K562 (cell line): ENCODE data around the gene KRT39. TPM values are rescaled to one million over a fixed set of nuclear protein-coding genes. Genes with fewer than 3 reads are reported as not detected.

ENCODE experiments used
- ATAC-seq: fragments of 200-7000 bp; cut with Tn5 transposase; 3 replicates; pipeline ENCODE4 v1.9.1; 2020; ENCODE audit warnings: moderate library complexity
- BruUV-seq: library from RNA; stranded (reverse); fragments of 400-500 nt; replicated peaks from 2 replicates; lab custom pipeline; 2021; lab: Mats Ljungman, UMichigan
- CTCF ChIA-PET: fragments of 300-600 bp; formaldehyde crosslinking; extraction: SDS; loops from one replicate; lab custom pipeline; 2021; ENCODE audit warnings: low intra/inter-chr PET ratio; lab: Yijun Ruan, JAX
- POLR2A ChIA-PET: fragments of 300-600, 350-650 bp; sonication (Branson Sonifier 250); formaldehyde crosslinking; extraction: SDS; loops from one replicate; lab custom pipeline; 2021; ENCODE audit warnings: antibody characterized with exemption, inconsistent platforms; lab: Yijun Ruan, JAX
- DNase-seq, 4 experiments: peaks; one replicate each; pipeline versions ENCODE4 v3.0.0 to v3.0.0-alpha.2; 2011 to 2018; ENCODE audit warnings: low spot score in 3 of 4, mixed read lengths in 3 of 4; ENCODE audit errors: extremely low read depth in 1 of 4
- FAIRE-seq: peaks from 2 replicates; lab custom pipeline; 2011; peaks lifted over from hg19 to GRCh38; lab: Jason Lieb, UNC
- H2AFZ ChIP-seq: 2 replicates; pipeline ENCODE4 v1.6.0; 2011; ENCODE audit warnings: low read depth, low read length, control low read depth, inconsistent platforms
- H3K27ac ChIP-seq: fragments of 200-600 bp; 3 replicates; pipeline ENCODE4 v1.8.0; 2011; ENCODE audit warnings: low read depth, mild to moderate bottlenecking, control low read depth, inconsistent platforms, low read length, moderate library complexity, mixed read lengths; ENCODE audit errors: extremely low read depth
- H3K27me3 ChIP-seq, 2 experiments: fragments of 300-600 bp in 1 of 2; 2 replicates in 1 of 2; 3 replicates in 1 of 2; pipeline versions ENCODE4 v1.6.0 to v1.8.0; 2011; ENCODE audit warnings: inconsistent platforms in 2 of 2, low read length in 2 of 2, mild to moderate bottlenecking in 1 of 2, mixed read lengths in 1 of 2, moderate library complexity in 1 of 2; ENCODE audit not compliant: control insufficient read depth in 2 of 2, insufficient read depth in 2 of 2
- H3K36me3 ChIP-seq: fragments of 300-600 bp; 3 replicates; pipeline ENCODE4 v1.8.0; 2011; ENCODE audit warnings: mild to moderate bottlenecking, low read length, inconsistent platforms; ENCODE audit not compliant: control insufficient read depth, insufficient read depth
- H3K4me1 ChIP-seq, 2 experiments: fragments of 200-600 bp in 1 of 2; replicated peaks in 1 of 2; 2 replicates in 1 of 2; 3 replicates in 1 of 2; pipeline versions ENCODE4 v1.5.1 to v1.8.0; 2011; ENCODE audit warnings: inconsistent platforms in 2 of 2, low read length in 2 of 2, mild to moderate bottlenecking in 1 of 2, mixed read lengths in 1 of 2, moderate library complexity in 1 of 2; ENCODE audit not compliant: control insufficient read depth in 2 of 2, insufficient read depth in 2 of 2
- H3K4me2 ChIP-seq: 2 replicates; pipeline ENCODE4 v1.6.1; 2011; ENCODE audit warnings: low read length, control low read depth, inconsistent platforms, mixed read lengths; ENCODE audit not compliant: insufficient read depth
- H3K4me3 ChIP-seq: fragments of 200-600 bp; sonication (generic), shearing (Covaris generic); 2 replicates; pipeline ENCODE4 v1.5.1; 2016; ENCODE audit warnings: control low read depth, inconsistent platforms
- H3K79me2 ChIP-seq: fragments of 200-600 bp; 3 replicates; pipeline ENCODE4 v1.8.0; 2011; ENCODE audit warnings: low read length, inconsistent platforms; ENCODE audit not compliant: control insufficient read depth, insufficient read depth
- H3K9ac ChIP-seq, 2 experiments: 2 replicates each; pipeline versions ENCODE4 v1.6.0 to v1.6.1; 2011; ENCODE audit warnings: low read depth in 2 of 2, low read length in 2 of 2, control low read depth in 1 of 2, inconsistent platforms in 1 of 2, mild to moderate bottlenecking in 1 of 2, mixed read lengths in 1 of 2; ENCODE audit not compliant: insufficient read depth in 1 of 2
- H3K9me1 ChIP-seq: one replicate; pipeline ENCODE4 v1.6.0; 2011; ENCODE audit warnings: inconsistent platforms, mild to moderate bottlenecking, low read length, moderate library complexity; ENCODE audit not compliant: control insufficient read depth, insufficient read depth
- H3K9me3 ChIP-seq: replicated peaks from 2 replicates; pipeline ENCODE4 v1.5.1; 2011; ENCODE audit warnings: low read depth, low read length, inconsistent platforms; ENCODE audit not compliant: control insufficient read depth, insufficient read depth
- H4K20me1 ChIP-seq: replicated peaks from 2 replicates; pipeline ENCODE4 v1.6.1; 2011; ENCODE audit warnings: low read length, inconsistent platforms, mixed read lengths; ENCODE audit not compliant: control insufficient read depth, insufficient read depth
- E2F6 ChIP-seq, 2 experiments: IDR thresholded peaks; 2 replicates each; pipeline ENCODE4 v1.6.1; 2011; ENCODE audit warnings: borderline replicate concordance in 1 of 2, control low read depth in 1 of 2, low read depth in 1 of 2, low read length in 1 of 2, mild to moderate bottlenecking in 1 of 2, mixed read lengths in 1 of 2, moderate library complexity in 1 of 2; ENCODE audit not compliant: insufficient read depth in 1 of 2, insufficient read length in 1 of 2, poor library complexity in 1 of 2, severe bottlenecking in 1 of 2; ENCODE audit errors: extremely low read depth in 1 of 2
- EP400 ChIP-seq: fragments of 450-650 bp; IDR thresholded peaks from 2 replicates; pipeline ENCODE4 v1.6.1; 2017; ENCODE audit warnings: antibody characterized with exemption, mild to moderate bottlenecking, moderate library complexity
- EWSR1 ChIP-seq: fragments of 450-650 bp; IDR thresholded peaks from 2 replicates; pipeline ENCODE4 v1.6.1; 2018; ENCODE audit warnings: borderline replicate concordance, mild to moderate bottlenecking, low read depth, moderate library complexity; ENCODE audit not compliant: partially characterized antibody
- PTBP1 ChIP-seq: fragments of 200-400 bp; formaldehyde crosslinking; IDR thresholded peaks from 2 replicates; pipeline ENCODE4 v1.6.1; 2017; ENCODE audit warnings: low read depth, low read length
- SMAD1 ChIP-seq: fragments of 150-350 bp; IDR thresholded peaks from 2 replicates; pipeline ENCODE4 v1.6.1; 2014; ENCODE audit warnings: low read length, low read depth; ENCODE audit not compliant: partially characterized antibody
- TRIM24 ChIP-seq, 2 experiments: fragments of 450-650 bp; IDR thresholded peaks; 2 replicates each; pipeline ENCODE4 v1.6.1; 2016
- VEZF1 ChIP-seq: fragments of 200-800 bp; sonication (Bioruptor generic); IDR thresholded peaks from 2 replicates; pipeline ENCODE4 v1.6.1; 2017; ENCODE audit warnings: missing genetic modification characterization, missing compliant biosample characterization
- ZNF24 ChIP-seq: fragments of 450-650 bp; IDR thresholded peaks from 2 replicates; pipeline ENCODE4 v1.6.1; 2016
- ZNF655 ChIP-seq: fragments of 250-450 bp; sonication (Bioruptor Pico); IDR thresholded peaks from 2 replicates; pipeline ENCODE4 v1.5.0; 2021
- ZZZ3 ChIP-seq: fragments of 450-650 bp; IDR thresholded peaks from 2 replicates; pipeline ENCODE4 v1.6.1; 2016; ENCODE audit warnings: antibody characterized with exemption, mild to moderate bottlenecking, moderate library complexity
- WGBS: fragments of 100-300 bp; shearing (Covaris generic); methylation state at CpG from one replicate; pipeline ENCODE4 v1.1.6; 2016; ENCODE audit warnings: low coverage, mixed read lengths; ENCODE audit not compliant: insufficient coverage; ENCODE audit errors: missing lambda C conversion rate; 5-methylcytosine and 5-hydroxymethylcytosine counted together
- in situ Hi-C: fragments of 300-500 bp; cut with MboI; formaldehyde crosslinking; loops from 4 replicates; pipeline ENCODE4 v1.15.0; 2018; ENCODE audit warnings: inconsistent platforms, mixed read lengths
- intact Hi-C: fragments of 100-400 bp; cut with micrococcal nuclease; formaldehyde crosslinking; loops from 2 replicates; pipeline ENCODE4 v1.14.2; 2022
- polyA plus RNA-seq, 8 experiments: library from polyadenylated mRNA; depleted of rRNA in 4 of 8; stranded (reverse) in 5 of 8; unstranded in 3 of 8; fragments of >200 nt; fragmentation: Nextera tagmentation in 2 of 8; fragmentation: Illumina TruSeq in 1 of 8; extraction: Ambion mirVana in 2 of 8; extraction: Trizol in 1 of 8; gene quantifications; 2 replicates each; pipeline versions ENCODE4 v1.2.1 to v1.2.3, GENCODE V29; 2011 to 2014; ENCODE audit warnings: inconsistent platforms in 1 of 8, missing spikeins in 1 of 8
- total RNA-seq, 7 experiments: library from RNA; depleted of rRNA in 6 of 7; stranded (reverse); fragments of >200 nt in 6 of 7; fragmentation: Illumina TruSeq in 2 of 7; extraction: Trizol in 2 of 7; gene quantifications; 2 replicates each; pipeline versions ENCODE4 v1.2.1 to v1.2.3, GENCODE V29; 2011 to 2021; ENCODE audit warnings: low replicate concordance in 1 of 7

The KRT39 gene
- total and polyA plus RNA-seq, 9 of the 15 experiments (the other 6 are each of a cell fraction or from before 2014, with no cell fraction given): not detected

GRCh38 chr17:40996829-40997228, 30.1 kb upstream of the KRT39 start:
- Histone ChIP-seq H3K27me3 (peaks cover 0 to 5% of the 10 kb centered on the region in 2 experiments; a peak in 2 of 5 replicates), H3K79me2 (no peaks in the 10 kb centered on the region), H3K4me1 (no peaks in the 10 kb centered on the region), H3K9ac (no peak overlapping the region), H2AFZ (no peak overlapping the region), H3K4me2 (no peak overlapping the region), H3K9me3 (no peaks in the 10 kb centered on the region), H3K4me3 (no peak overlapping the region), H3K36me3 (no peaks in the 10 kb centered on the region), H3K27ac (no peak overlapping the region), H4K20me1 (no peaks in the 10 kb centered on the region), H3K9me1 (no peaks in the 10 kb centered on the region)
- ATAC-seq (no peak), DNase-seq (no peak), FAIRE-seq (no peak)
- POLR2A ChIA-PET: interaction anchor here (0.6 to 2.0 kb wide), 2 partner anchors 17 to 280 kb away, joined by 4 to 8 read pairs; no protein-coding TSS in a partner anchor
- intact Hi-C loops (no loop called here), in situ Hi-C loops (no loop called here)
- no peak for TF ChIP-seq EP400
- no peak for TF ChIP-seq ZZZ3
- TF ChIP-seq VEZF1: no peak
- TF ChIP-seq ZNF24: no peak
- no peak for TF ChIP-seq TRIM24 (IDR thresholded peaks at IDR 0.05)
- no peak for TF ChIP-seq SMAD1
- no peak for TF ChIP-seq EWSR1
- TF ChIP-seq ZNF655 (CRISPR knock-in tag): no peak
- no peak for TF ChIP-seq E2F6 (IDR thresholded peaks at IDR 0.05; ENCODE audit: borderline replicate concordance in 1 of 2, extremely low read depth in 1 of 2, insufficient read depth in 1 of 2, insufficient read length in 1 of 2, low read depth in 1 of 2, low read length in 1 of 2, poor library complexity in 1 of 2, severe bottlenecking in 1 of 2)
- TF ChIP-seq PTBP1: no peak
- 0% methylated on average over 4 of the region's 4 CpGs for WGBS
- BruUV-seq: no TSS peak
- CTCF ChIA-PET: no interaction called here
